Measurements from ENCODE around the gene TXLNA.

Gene TXLNA

GRCh38 chr1:32205401-32206370 is 26.2 kb downstream of the TXLNA start, which contains the start of gene IQCC:
Gene IQCC, plus strand, starts transcription at chr1:32205671. Its CDS starts 11 bp downstream, at chr1:32205682.
- H3K4me3 ChIP-seq = peak within 1 kb of the TSS; percentile 43 to 73 (median 57)
- peak within 1 kb of the TSS in 19 of 21 experiments; percentile 24 to 89 (median 77) for H3K27ac ChIP-seq

- no peak overlapping the region for H3K4me3 ChIP-seq
- H3K27ac ChIP-seq = peak overlapping the region in 1 of 21 experiments; percentile 29
Observed at GRCh38 chr1:32208469-32208868, 29.0 kb downstream of the TXLNA start.

GRCh38 chr1:32208891-32209328 is 29.4 kb downstream of the TXLNA start, which contains the start of gene DCDC2B:
Gene DCDC2B, plus strand, starts transcription at chr1:32209089. Its CDS starts 5 bp downstream, at chr1:32209094.
- H3K4me3 ChIP-seq = no peak within 1 kb of the TSS
- H3K27ac ChIP-seq = peak within 1 kb of the TSS in 1 of 21 experiments; percentile 29

- peak overlapping the region in 11 of 21 experiments; percentile 10 to 61 (median 43) for H3K27ac ChIP-seq
- no peak overlapping the region for H3K4me3 ChIP-seq
Observed at GRCh38 chr1:32215629-32216480, 36.4 kb downstream of the TXLNA start.

GRCh38 chr1:32216566-32216965 is 37.1 kb downstream of the TXLNA start:
- H3K27ac ChIP-seq = peak overlapping the region in 8 of 21 experiments; percentile 7 to 61 (median 22)
- no peak overlapping the region for H3K4me3 ChIP-seq

- H3K27ac ChIP-seq = peak overlapping the region in 1 of 21 experiments; percentile 35
- H3K4me3 ChIP-seq = no peak overlapping the region
Observed at GRCh38 chr1:32219022-32219421, 39.5 kb downstream of the TXLNA start.

- H3K27ac ChIP-seq = peak overlapping the region in 17 of 21 experiments; percentile 1 to 100 (median 95)
- H3K4me3 ChIP-seq = peak overlapping the region in 6 of 7 experiments; percentile 61 to 96 (median 91)
Observed at GRCh38 chr1:32220746-32221580, 41.5 kb downstream of the TXLNA start.

- H3K27ac ChIP-seq = peak overlapping the region; percentile 78 to 100 (median 93)
- peak overlapping the region; percentile 61 to 96 (median 91) for H3K4me3 ChIP-seq
Observed at GRCh38 chr1:32221581-32221979, 42.1 kb downstream of the TXLNA start.

- Histone ChIP-seq H3K4me3 (peak within 1 kb of the TSS; percentile 61 to 96 (median 91)), H3K27ac (peak within 1 kb of the TSS; percentile 78 to 100 (median 93))
Observed at GRCh38 chr1:32221980-32222755, 42.7 kb downstream of the TXLNA start, which contains the start of the genes EIF3I and TMEM234. Gene EIF3I, plus strand, starts transcription at chr1:32222407. Its CDS starts 35 bp downstream, at chr1:32222442. Gene TMEM234, minus strand, starts transcription at chr1:32222353. Its CDS starts 31 bp downstream, at chr1:32222322.

GRCh38 chr1:32223683-32224082 is 44.2 kb downstream of the TXLNA start:
- H3K4me3 ChIP-seq = peak overlapping the region in 1 of 7 experiments; percentile 91
- peak overlapping the region in 10 of 21 experiments; percentile 89 to 100 (median 95) for H3K27ac ChIP-seq

GRCh38 chr1:32224285-32224684 is 44.8 kb downstream of the TXLNA start:
- H3K27ac ChIP-seq = peak overlapping the region in 5 of 21 experiments; percentile 90 to 100 (median 97)
- no peak overlapping the region for H3K4me3 ChIP-seq

- H3K27ac ChIP-seq = no peak overlapping the region
- no peak overlapping the region for H3K4me3 ChIP-seq
Observed at GRCh38 chr1:32228771-32229170, 49.3 kb downstream of the TXLNA start.

- Histone ChIP-seq H3K4me3 (no peak overlapping the region), H3K27ac (no peak overlapping the region)
Observed at GRCh38 chr1:32231843-32232432, 52.5 kb downstream of the TXLNA start.

- Histone ChIP-seq H3K27ac (no peak overlapping the region), H3K4me3 (no peak overlapping the region)
Observed at GRCh38 chr1:32232558-32233304, 53.3 kb downstream of the TXLNA start.

GRCh38 chr1:32234792-32235191 is 55.3 kb downstream of the TXLNA start:
- Histone ChIP-seq H3K4me3 (no peak overlapping the region), H3K27ac (peak overlapping the region in 2 of 21 experiments; percentile 11 to 60)

- H3K4me3 ChIP-seq = no peak overlapping the region
Observed at GRCh38 chr1:32239337-32239736, 59.9 kb downstream of the TXLNA start.

GRCh38 chr1:32239790-32240139 is 60.3 kb downstream of the TXLNA start:
- Histone ChIP-seq H3K27ac (peak overlapping the region in 10 of 21 experiments; percentile 67 to 86 (median 76)), H3K4me3 (peak overlapping the region in 6 of 7 experiments; percentile 40 to 66 (median 52))

More at GRCh38 chr1:32239337-32239736, 59.9 kb downstream of the TXLNA start:
- peak overlapping the region in 4 of 21 experiments; percentile 78 to 86 (median 80) for H3K27ac ChIP-seq
